Mesothelial cell of epicardium (in vitro differentiated cells): Measurements from ENCODE around the gene DDX31. TPM values are rescaled to one million over a fixed set of nuclear protein-coding genes. Genes with fewer than 3 reads are reported as not detected.

Experiments
- DNase-seq, 2 experiments: peaks; one replicate each; pipeline ENCODE4 v3.0.0; 2021; ENCODE audit warnings: low spot score in 2 of 2; ENCODE audit not compliant: unreplicated experiment in 2 of 2
- H3K27ac Mint-ChIP-seq: 2 replicates; pipeline ENCODE4 v1.8.0; 2021; ENCODE audit warnings: mixed read lengths
- H3K27me3 Mint-ChIP-seq: 2 replicates; pipeline ENCODE4 v1.8.0; 2021; ENCODE audit warnings: low read depth, mixed read lengths
- H3K36me3 Mint-ChIP-seq: 2 replicates; pipeline ENCODE4 v1.8.0; 2021; ENCODE audit warnings: mixed read lengths
- H3K4me1 Mint-ChIP-seq: 2 replicates; pipeline ENCODE4 v1.8.0; 2021; ENCODE audit warnings: mixed read lengths
- H3K4me3 Mint-ChIP-seq: 2 replicates; pipeline ENCODE4 v1.8.0; 2021; ENCODE audit warnings: mild to moderate bottlenecking, moderate library complexity, mixed read lengths
- H3K9me3 Mint-ChIP-seq: 2 replicates; pipeline ENCODE4 v1.8.0; 2021; ENCODE audit warnings: mixed read lengths
- total RNA-seq: library from RNA; stranded (reverse); gene quantifications from 3 replicates; pipeline ENCODE4 v1.2.1, GENCODE V29; 2021
- TF ChIP-seq, protein P1 (sequence below): fragments of 200-600 bp; sonication (generic); IDR thresholded peaks from one replicate; pipeline ENCODE4 v1.5.0; 2021; ENCODE audit warnings: antibody characterized with exemption; ENCODE audit not compliant: unreplicated experiment

Gene DDX31
- total RNA-seq, 1 donor from 2014 or later, result 22.9 TPM

DNA sequence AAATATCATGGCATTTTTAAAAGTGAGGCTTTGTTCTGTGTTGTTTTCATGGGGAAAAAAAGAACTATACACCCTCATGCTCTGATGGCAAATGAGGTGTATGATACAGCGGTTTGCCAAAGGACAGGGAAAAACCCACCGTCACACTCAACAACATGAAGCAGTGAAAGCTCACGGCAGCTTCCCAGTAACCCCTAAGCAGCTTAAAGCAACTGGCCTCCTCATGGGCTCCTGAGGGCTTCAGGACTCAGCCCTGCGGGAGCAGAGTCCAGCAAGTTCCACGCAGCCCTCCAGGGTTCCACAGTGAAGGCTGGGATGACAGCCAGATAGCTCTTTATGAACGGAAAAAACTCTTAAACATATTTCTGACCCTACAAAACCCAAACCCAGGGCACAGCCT is 74.5 kb downstream of the DDX31 start:
- TF ChIP-seq, protein P1, sequence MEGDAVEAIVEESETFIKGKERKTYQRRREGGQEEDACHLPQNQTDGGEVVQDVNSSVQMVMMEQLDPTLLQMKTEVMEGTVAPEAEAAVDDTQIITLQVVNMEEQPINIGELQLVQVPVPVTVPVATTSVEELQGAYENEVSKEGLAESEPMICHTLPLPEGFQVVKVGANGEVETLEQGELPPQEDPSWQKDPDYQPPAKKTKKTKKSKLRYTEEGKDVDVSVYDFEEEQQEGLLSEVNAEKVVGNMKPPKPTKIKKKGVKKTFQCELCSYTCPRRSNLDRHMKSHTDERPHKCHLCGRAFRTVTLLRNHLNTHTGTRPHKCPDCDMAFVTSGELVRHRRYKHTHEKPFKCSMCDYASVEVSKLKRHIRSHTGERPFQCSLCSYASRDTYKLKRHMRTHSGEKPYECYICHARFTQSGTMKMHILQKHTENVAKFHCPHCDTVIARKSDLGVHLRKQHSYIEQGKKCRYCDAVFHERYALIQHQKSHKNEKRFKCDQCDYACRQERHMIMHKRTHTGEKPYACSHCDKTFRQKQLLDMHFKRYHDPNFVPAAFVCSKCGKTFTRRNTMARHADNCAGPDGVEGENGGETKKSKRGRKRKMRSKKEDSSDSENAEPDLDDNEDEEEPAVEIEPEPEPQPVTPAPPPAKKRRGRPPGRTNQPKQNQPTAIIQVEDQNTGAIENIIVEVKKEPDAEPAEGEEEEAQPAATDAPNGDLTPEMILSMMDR, result no peak
- H3K36me3 Mint-ChIP-seq, result peaks cover 32% of the 10 kb centered on the region
- no peaks in the 10 kb centered on the region for H3K9me3 Mint-ChIP-seq
- no peak overlapping the region for H3K4me3 Mint-ChIP-seq
- DNase-seq, result no peak
- no peak overlapping the region for H3K27ac Mint-ChIP-seq
- H3K27me3 Mint-ChIP-seq, result peaks cover 32% of the 10 kb centered on the region
- H3K4me1 Mint-ChIP-seq, result no peaks in the 10 kb centered on the region

DNA sequence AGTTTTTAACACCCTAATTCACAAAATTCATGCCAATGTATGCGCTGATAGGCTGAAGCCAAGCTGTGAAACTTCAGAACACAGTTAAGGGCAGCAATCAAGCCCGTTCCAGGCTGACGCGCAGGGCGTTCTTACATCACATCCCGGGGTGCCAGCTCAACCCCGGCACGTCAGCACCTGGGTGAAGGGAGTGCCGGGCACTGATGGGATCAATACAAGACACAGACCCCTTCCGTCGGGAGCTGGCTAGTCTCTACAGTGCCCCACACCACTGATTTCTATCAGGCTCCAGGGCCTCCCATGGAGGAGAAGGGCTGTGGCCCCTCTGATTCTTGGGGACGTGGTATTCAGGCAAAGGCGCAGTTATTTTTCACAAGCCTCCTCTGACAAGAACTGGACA is 75.4 kb downstream of the DDX31 start:
- TF ChIP-seq, protein P1, result no peak
- no peak for DNase-seq
- Mint-ChIP-seq H3K4me1 (peaks cover 2% of the 10 kb centered on the region), H3K9me3 (no peaks in the 10 kb centered on the region), H3K27ac (no peak overlapping the region), H3K36me3 (peaks cover 26% of the 10 kb centered on the region), H3K27me3 (peaks cover 39% of the 10 kb centered on the region), H3K4me3 (no peak overlapping the region)

DNA sequence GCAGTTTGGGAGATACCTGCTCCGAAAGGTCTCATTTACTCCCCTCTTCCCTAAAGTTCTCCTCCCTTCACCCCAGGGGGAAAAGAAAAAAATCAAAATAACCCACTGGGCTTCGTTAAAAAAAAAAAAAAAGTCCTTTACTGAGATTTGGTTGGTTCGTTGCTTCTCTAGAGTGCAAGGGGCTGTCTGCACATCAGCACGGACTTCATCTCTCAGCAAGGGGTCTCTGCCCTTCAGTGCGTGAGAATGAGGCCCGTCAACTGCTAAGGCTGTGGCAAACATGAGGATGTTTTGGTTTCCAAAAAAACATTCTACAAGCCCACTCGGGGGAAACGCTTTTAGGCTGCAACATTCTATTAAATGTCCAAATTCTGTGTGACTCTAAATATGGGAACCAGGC is 77.3 kb downstream of the DDX31 start:
- Mint-ChIP-seq H3K36me3 (peaks cover 26% of the 10 kb centered on the region), H3K27ac (no peak overlapping the region), H3K27me3 (peaks cover 57% of the 10 kb centered on the region), H3K9me3 (no peaks in the 10 kb centered on the region), H3K4me3 (no peak overlapping the region), H3K4me1 (peaks cover 2% of the 10 kb centered on the region)
- no peak for DNase-seq
- TF ChIP-seq, protein P1, result no peak

DNA sequence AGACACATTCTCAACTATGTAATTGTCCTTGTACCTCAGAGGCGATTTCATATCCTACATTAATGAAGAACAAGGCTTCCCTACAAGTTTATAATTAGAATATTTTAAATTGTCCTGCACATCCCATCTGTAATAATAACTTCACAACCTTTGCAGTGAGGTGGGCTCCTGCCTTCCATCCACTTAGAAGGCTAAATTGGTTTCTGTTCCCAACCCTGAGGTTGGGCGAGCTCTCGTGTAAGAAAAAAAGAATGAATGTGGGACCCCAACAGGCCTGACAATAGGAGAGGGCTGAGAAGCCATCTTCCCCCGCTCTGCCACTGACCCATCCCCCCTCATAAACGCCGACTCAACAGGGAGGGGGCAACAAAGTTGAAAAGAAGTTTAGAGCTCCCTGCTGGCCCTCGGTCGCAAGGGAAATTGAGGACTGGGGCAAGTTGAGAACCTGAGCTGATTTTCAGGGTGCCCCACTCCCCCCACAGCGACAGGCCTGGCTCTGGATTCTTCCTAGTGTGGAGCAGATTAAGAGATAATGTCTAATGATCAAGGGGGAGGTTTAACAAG is 78.0 kb downstream of the DDX31 start:
- no peak for DNase-seq
- Mint-ChIP-seq H3K4me3 (no peak overlapping the region), H3K9me3 (no peaks in the 10 kb centered on the region), H3K4me1 (peaks cover 2% of the 10 kb centered on the region), H3K36me3 (peaks cover 26% of the 10 kb centered on the region), H3K27ac (no peak overlapping the region), H3K27me3 (peaks cover 63% of the 10 kb centered on the region)
- TF ChIP-seq, protein P1, result no peak

DNA sequence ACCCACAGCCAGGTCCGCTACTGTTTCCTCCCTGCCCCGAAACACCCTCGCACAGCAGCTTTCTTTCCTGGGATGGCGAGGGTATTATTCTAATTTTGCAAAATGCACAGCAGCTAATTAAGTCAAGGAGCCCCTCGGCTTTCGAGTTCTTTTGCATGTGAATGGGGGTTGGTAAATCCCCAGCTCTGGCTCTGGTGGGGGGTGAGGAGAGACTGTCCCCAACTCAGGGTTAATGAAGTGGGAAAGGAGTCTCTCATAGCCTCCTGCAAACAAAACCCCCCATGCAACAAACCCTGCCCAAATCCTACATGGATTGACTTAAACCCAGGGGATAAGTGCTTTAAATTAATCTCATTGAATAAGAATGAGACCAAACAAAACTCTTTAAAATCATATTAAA is 78.5 kb downstream of the DDX31 start:
- H3K9me3 Mint-ChIP-seq, result no peaks in the 10 kb centered on the region
- TF ChIP-seq, protein P1, result no peak
- H3K4me3 Mint-ChIP-seq, result no peak overlapping the region
- H3K4me1 Mint-ChIP-seq, result peaks cover 2% of the 10 kb centered on the region
- H3K36me3 Mint-ChIP-seq, result peaks cover 22% of the 10 kb centered on the region
- DNase-seq, result no peak
- peaks cover 69% of the 10 kb centered on the region for H3K27me3 Mint-ChIP-seq
- no peak overlapping the region for H3K27ac Mint-ChIP-seq
